SK-N-MC (cell line): ENCODE results near the gene SPG7.

ENCODE experiments used
- EZH2 ChIP-seq: fragments of 200-600 bp; sonication (generic); IDR thresholded peaks from one replicate; pipeline ENCODE4 v1.6.1; 2017; ENCODE audit warnings: antibody characterized with exemption
- FOXP2 ChIP-seq: optimal IDR thresholded peaks from 2 replicates; pipeline ENCODE3; 2011; ENCODE audit warnings: mild to moderate bottlenecking, moderate library complexity; ENCODE audit not compliant: insufficient read depth; ENCODE audit errors: extremely low read length, control extremely low read depth
- POLR2AphosphoS5 ChIP-seq: IDR thresholded peaks from 2 replicates; pipeline ENCODE4 v1.6.1; 2012; ENCODE audit warnings: mild to moderate bottlenecking, low read depth, low read length, borderline replicate concordance

- TF ChIP-seq POLR2AphosphoS5 (no peak), EZH2 (no peak), FOXP2 (no peak)
Observed at GRCh38 chr16:89565256-89565505, 57.0 kb downstream of the SPG7 start.
